ENCODE measurements around the gene CAMK1D. TPM values are rescaled to one million over a fixed set of nuclear protein-coding genes. Genes with fewer than 3 reads are reported as not detected.

Gene CAMK1D
- total and polyA plus RNA-seq, 9 donors: 1.8 to 11.7 (median 5.5) TPM

- no peak for DNase-seq
- Histone ChIP-seq H3K4me1 (ENCODE audit: insufficient read depth) (no peaks in the 10 kb centered on the region), H3K36me3 (no peaks in the 10 kb centered on the region), H3K9me3 (no peaks in the 10 kb centered on the region), H3K27ac (no peak overlapping the region), H3K4me3 (no peak overlapping the region), H3K27me3 (no peaks in the 10 kb centered on the region)
- TF ChIP-seq, protein P1, sequence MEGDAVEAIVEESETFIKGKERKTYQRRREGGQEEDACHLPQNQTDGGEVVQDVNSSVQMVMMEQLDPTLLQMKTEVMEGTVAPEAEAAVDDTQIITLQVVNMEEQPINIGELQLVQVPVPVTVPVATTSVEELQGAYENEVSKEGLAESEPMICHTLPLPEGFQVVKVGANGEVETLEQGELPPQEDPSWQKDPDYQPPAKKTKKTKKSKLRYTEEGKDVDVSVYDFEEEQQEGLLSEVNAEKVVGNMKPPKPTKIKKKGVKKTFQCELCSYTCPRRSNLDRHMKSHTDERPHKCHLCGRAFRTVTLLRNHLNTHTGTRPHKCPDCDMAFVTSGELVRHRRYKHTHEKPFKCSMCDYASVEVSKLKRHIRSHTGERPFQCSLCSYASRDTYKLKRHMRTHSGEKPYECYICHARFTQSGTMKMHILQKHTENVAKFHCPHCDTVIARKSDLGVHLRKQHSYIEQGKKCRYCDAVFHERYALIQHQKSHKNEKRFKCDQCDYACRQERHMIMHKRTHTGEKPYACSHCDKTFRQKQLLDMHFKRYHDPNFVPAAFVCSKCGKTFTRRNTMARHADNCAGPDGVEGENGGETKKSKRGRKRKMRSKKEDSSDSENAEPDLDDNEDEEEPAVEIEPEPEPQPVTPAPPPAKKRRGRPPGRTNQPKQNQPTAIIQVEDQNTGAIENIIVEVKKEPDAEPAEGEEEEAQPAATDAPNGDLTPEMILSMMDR (IDR thresholded peaks at IDR 0.05): no peak
- TF ChIP-seq POLR2A (IDR thresholded peaks at IDR 0.05) (no peak), EP300 (IDR thresholded peaks at IDR 0.05) (no peak)
- intact Hi-C loops (cut with DNase I): no loop called here
- WGBS, 3 donors: 52 to 58% (median 53%) methylated on average over 6 of the region's 6 CpGs
Measured at GRCh38 chr10:12547301-12547771, 198.0 kb downstream of the CAMK1D start.

DNA sequence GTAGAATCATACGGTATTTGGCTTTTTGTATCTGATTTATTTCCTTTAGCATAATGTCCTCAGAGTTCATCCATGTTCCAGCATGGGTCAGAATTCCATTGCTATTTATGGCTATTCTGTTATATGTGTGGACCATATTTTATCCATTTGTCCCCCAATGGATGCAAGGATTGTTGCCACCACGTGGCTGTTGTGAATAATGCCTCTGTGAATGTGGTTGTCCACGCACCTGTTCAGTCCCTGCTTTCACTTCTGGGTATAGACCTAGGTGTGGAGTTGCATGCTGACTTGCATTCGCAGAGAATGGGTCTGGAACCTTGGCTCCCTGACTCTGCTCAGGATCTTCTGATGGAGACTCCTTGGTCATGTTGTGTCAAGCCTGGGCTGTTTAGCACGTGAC is 199.9 kb downstream of the CAMK1D start:
- Histone ChIP-seq H3K27me3 (no peaks in the 10 kb centered on the region), H3K27ac (no peak overlapping the region), H3K4me1 (ENCODE audit: insufficient read depth) (no peaks in the 10 kb centered on the region), H3K36me3 (no peaks in the 10 kb centered on the region), H3K9me3 (no peaks in the 10 kb centered on the region), H3K4me3 (no peak overlapping the region)
- intact Hi-C loops (cut with DNase I): no loop called here
- WGBS, 3 donors: 85 to 86% (median 86%) methylated on average over 5 of the region's 5 CpGs
- TF ChIP-seq POLR2A (IDR thresholded peaks at IDR 0.05): no peak
- TF ChIP-seq, protein P1 (IDR thresholded peaks at IDR 0.05): no peak
- no peak for TF ChIP-seq EP300 (IDR thresholded peaks at IDR 0.05)
- DNase-seq: no peak

DNA sequence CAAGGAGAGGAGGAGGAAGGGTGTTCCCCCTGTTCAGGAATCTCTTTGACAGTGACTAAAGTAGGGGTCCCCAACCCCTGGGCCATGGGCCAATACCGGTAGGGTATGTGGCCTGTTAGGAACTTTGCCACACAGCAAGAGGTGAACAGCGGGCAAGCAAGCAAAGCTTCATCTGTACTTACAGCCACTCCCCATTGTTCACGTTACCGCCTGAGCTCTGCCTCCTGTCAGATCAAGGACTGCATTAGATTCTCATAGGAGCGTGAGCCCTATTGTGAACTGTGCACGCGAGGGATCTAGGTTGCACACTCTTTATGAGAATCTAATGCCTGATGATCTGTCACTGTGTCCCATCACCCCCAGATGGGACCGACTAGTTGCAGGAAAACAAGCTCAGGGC is 201.6 kb downstream of the CAMK1D start:
- Histone ChIP-seq H3K36me3 (no peaks in the 10 kb centered on the region), H3K27ac (no peak overlapping the region), H3K9me3 (no peaks in the 10 kb centered on the region), H3K4me3 (no peak overlapping the region), H3K4me1 (ENCODE audit: insufficient read depth) (no peaks in the 10 kb centered on the region), H3K27me3 (no peaks in the 10 kb centered on the region)
- TF ChIP-seq EP300 (IDR thresholded peaks at IDR 0.05) (no peak), POLR2A (IDR thresholded peaks at IDR 0.05) (no peak)
- TF ChIP-seq, protein P1 (IDR thresholded peaks at IDR 0.05): no peak
- intact Hi-C loops (cut with DNase I): no loop called here
- DNase-seq: no peak
- 97% methylated on average over 8 of the region's 8 CpGs for WGBS, 3 donors

DNA sequence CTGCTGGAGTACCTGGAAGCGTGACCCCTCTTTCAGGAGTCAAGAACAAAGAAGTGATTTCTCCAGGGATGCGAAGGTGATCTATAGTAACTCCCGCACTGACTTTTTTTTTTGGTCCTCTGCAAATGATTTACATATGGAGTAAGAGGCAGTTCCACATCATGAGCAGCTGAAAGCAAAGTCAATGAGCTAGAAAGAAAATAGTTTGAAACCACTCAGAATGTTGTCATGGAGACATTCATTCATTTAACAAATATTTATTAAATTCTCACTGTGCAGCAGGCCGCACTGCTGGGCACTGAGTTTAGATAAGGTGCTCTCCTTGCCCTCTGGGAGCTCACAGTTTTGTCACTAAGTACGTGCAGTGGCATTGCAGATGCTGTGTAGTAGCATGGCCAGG is 206.7 kb downstream of the CAMK1D start:
- no peak for DNase-seq
- no peaks in the 10 kb centered on the region for H3K4me1 ChIP-seq (ENCODE audit: insufficient read depth)
- WGBS, 3 donors: 75 to 90% (median 84%) methylated on average over 5 of the region's 5 CpGs
- H3K36me3 ChIP-seq: no peaks in the 10 kb centered on the region
- H3K9me3 ChIP-seq: no peaks in the 10 kb centered on the region
- no peak overlapping the region for H3K4me3 ChIP-seq
- TF ChIP-seq POLR2A (IDR thresholded peaks at IDR 0.05) (no peak), EP300 (IDR thresholded peaks at IDR 0.05) (no peak)
- TF ChIP-seq, protein P1 (IDR thresholded peaks at IDR 0.05): no peak
- H3K27me3 ChIP-seq: no peaks in the 10 kb centered on the region
- no peak overlapping the region for H3K27ac ChIP-seq
- intact Hi-C loops (cut with DNase I): no loop called here
